HAP-1 (cell line): Measurements from ENCODE around the gene REV1.
"Not testable (repeated sequence)": the region's sequence is repeated elsewhere in the genome, so short reads cannot be mapped to it uniquely, and the experiment has no call there.

ENCODE experiments used
- DNase-seq, 2 experiments: peaks; one replicate each; pipeline ENCODE4 v3.0.0-alpha.2; 2016 to 2020; ENCODE audit warnings: low spot score in 2 of 2
- H3K27me3 ChIP-seq: fragments of 250-450 bp; sonication (Bioruptor Pico); 2 replicates; pipeline ENCODE4 v1.5.1; 2020; ENCODE audit warnings: low read depth, mild to moderate bottlenecking, moderate library complexity
- H3K36me3 ChIP-seq: fragments of 250-450 bp; sonication (Bioruptor Pico); replicated peaks from 2 replicates; pipeline ENCODE4 v1.5.1; 2020; ENCODE audit warnings: mild to moderate bottlenecking
- H3K4me1 ChIP-seq: fragments of 250-450 bp; sonication (Bioruptor Pico); 2 replicates; pipeline ENCODE4 v1.5.1; 2020; ENCODE audit warnings: mild to moderate bottlenecking
- H3K4me3 ChIP-seq: fragments of 250-450 bp; sonication (Bioruptor Pico); 2 replicates; pipeline ENCODE4 v1.5.1; 2020; ENCODE audit warnings: mild to moderate bottlenecking, moderate library complexity
- H3K9me3 ChIP-seq: fragments of 250-450 bp; sonication (Bioruptor Pico); 2 replicates; pipeline ENCODE4 v1.5.1; 2020; ENCODE audit warnings: mild to moderate bottlenecking, moderate library complexity
- in situ Hi-C: fragments of 300-500 bp; cut with MboI; formaldehyde crosslinking; loops from 3 replicates; pipeline ENCODE4 v1.14.3; 2020; ENCODE audit warnings: low sequenced_read_pairs, inconsistent platforms, mixed read lengths

REV1 gene

GRCh38 chr2:99480390-99480789 is 9.4 kb downstream of the REV1 start:
- Histone ChIP-seq H3K4me1 (peaks cover 14% of the 10 kb centered on the region), H3K9me3 (no peaks in the 10 kb centered on the region), H3K4me3 (no peak overlapping the region), H3K27me3 (no peaks in the 10 kb centered on the region), H3K36me3 (no peaks in the 10 kb centered on the region; the same call in 1 of the 2 replicates)
- in situ Hi-C loops = loop anchor here (25.0 kb wide), 1 partner anchor 293 kb away; the partner anchor contains the start of genes MITD1 and MRPL30
- no peak for DNase-seq

GRCh38 chr2:99478632-99479031 is 11.2 kb downstream of the REV1 start:
- Histone ChIP-seq H3K4me1 (peaks cover 15% of the 10 kb centered on the region), H3K4me3 (no peak overlapping the region), H3K27me3 (no peaks in the 10 kb centered on the region), H3K9me3 (no peaks in the 10 kb centered on the region), H3K36me3 (no peaks in the 10 kb centered on the region; the same call in 1 of the 2 replicates)
- in situ Hi-C loops = loop anchor here (25.0 kb wide), 1 partner anchor 291 kb away; the partner anchor contains the start of genes MITD1 and MRPL30
- DNase-seq = no peak

GRCh38 chr2:99477054-99477453 is 12.8 kb downstream of the REV1 start:
- in situ Hi-C loops = loop anchor here (25.0 kb wide), 1 partner anchor 290 kb away; the partner anchor contains the start of genes MITD1 and MRPL30
- no peak overlapping the region for H3K4me3 ChIP-seq

GRCh38 chr2:99476629-99477028 is 13.2 kb downstream of the REV1 start:
- H3K9me3 ChIP-seq = no peaks in the 10 kb centered on the region
- H3K4me3 ChIP-seq = no peak overlapping the region
- H3K27me3 ChIP-seq = no peaks in the 10 kb centered on the region
- no peaks in the 10 kb centered on the region; the same call in 1 of the 2 replicates for H3K36me3 ChIP-seq
- in situ Hi-C loops = loop anchor here (25.0 kb wide), 1 partner anchor 289 kb away; the partner anchor contains the start of genes MITD1 and MRPL30
- H3K4me1 ChIP-seq = peaks cover 32% of the 10 kb centered on the region
- DNase-seq = no peak

More at GRCh38 chr2:99477054-99477453, 12.8 kb downstream of the REV1 start:
- Histone ChIP-seq H3K9me3 (no peaks in the 10 kb centered on the region), H3K4me1 (peaks cover 29% of the 10 kb centered on the region), H3K27me3 (no peaks in the 10 kb centered on the region), H3K36me3 (no peaks in the 10 kb centered on the region; the same call in 1 of the 2 replicates)
- no peak for DNase-seq

- H3K4me1 ChIP-seq = peaks cover 36% of the 10 kb centered on the region
- in situ Hi-C loops = loop anchor here (25.0 kb wide), 1 partner anchor 288 kb away; the partner anchor contains the start of genes MITD1 and MRPL30
- not testable (repeated sequence) for H3K9me3 ChIP-seq, H3K4me3 ChIP-seq, DNase-seq, H3K36me3 ChIP-seq, H3K27me3 ChIP-seq
These were observed 14.7 kb downstream of the REV1 start for GRCh38 chr2:99475095-99475494.

GRCh38 chr2:99473518-99474083 is 16.2 kb downstream of the REV1 start:
- in situ Hi-C loops = no loop called here
- no peaks in the 10 kb centered on the region for H3K9me3 ChIP-seq
- no peaks in the 10 kb centered on the region; the same call in none of the 2 replicates for H3K36me3 ChIP-seq
- no peaks in the 10 kb centered on the region for H3K27me3 ChIP-seq
- DNase-seq = peak in 1 of 2 experiments; percentile 76
- H3K4me3 ChIP-seq = no peak overlapping the region
- H3K4me1 ChIP-seq = peaks cover 36% of the 10 kb centered on the region

GRCh38 chr2:99472600-99472960 is 17.2 kb downstream of the REV1 start:
- no peaks in the 10 kb centered on the region for H3K9me3 ChIP-seq
- no peaks in the 10 kb centered on the region; the same call in none of the 2 replicates for H3K36me3 ChIP-seq
- in situ Hi-C loops = no loop called here
- H3K4me1 ChIP-seq = peaks cover 36% of the 10 kb centered on the region
- no peak for DNase-seq
- no peaks in the 10 kb centered on the region for H3K27me3 ChIP-seq
- H3K4me3 ChIP-seq = no peak overlapping the region

GRCh38 chr2:99471654-99472599 is 17.9 kb downstream of the REV1 start:
- Histone ChIP-seq H3K36me3 (no peaks in the 10 kb centered on the region; the same call in none of the 2 replicates), H3K27me3 (no peaks in the 10 kb centered on the region), H3K4me3 (no peak overlapping the region), H3K9me3 (no peaks in the 10 kb centered on the region), H3K4me1 (peaks cover 36% of the 10 kb centered on the region)
- in situ Hi-C loops = no loop called here
- DNase-seq = no peak

- Histone ChIP-seq H3K4me1 (peaks cover 36% of the 10 kb centered on the region), H3K36me3 (no peaks in the 10 kb centered on the region; the same call in 1 of the 2 replicates), H3K27me3 (no peaks in the 10 kb centered on the region), H3K4me3 (no peak overlapping the region), H3K9me3 (no peaks in the 10 kb centered on the region)
- in situ Hi-C loops = no loop called here
- DNase-seq = no peak
These were observed 18.9 kb downstream of the REV1 start for GRCh38 chr2:99470957-99471356.

GRCh38 chr2:99470459-99470858 is 19.4 kb downstream of the REV1 start:
- in situ Hi-C loops, H3K36me3 ChIP-seq: not testable (repeated sequence)

GRCh38 chr2:99469394-99469793 is 20.4 kb downstream of the REV1 start:
- Histone ChIP-seq H3K36me3 (no peaks in the 10 kb centered on the region; the same call in 1 of the 2 replicates), H3K4me1 (peaks cover 31% of the 10 kb centered on the region), H3K9me3 (no peaks in the 10 kb centered on the region), H3K27me3 (no peaks in the 10 kb centered on the region), H3K4me3 (no peak overlapping the region)
- in situ Hi-C loops = no loop called here
- DNase-seq = no peak

More at GRCh38 chr2:99470459-99470858, 19.4 kb downstream of the REV1 start:
- not testable (repeated sequence) for H3K4me3 ChIP-seq, DNase-seq, H3K27me3 ChIP-seq, H3K9me3 ChIP-seq
- peaks cover 36% of the 10 kb centered on the region for H3K4me1 ChIP-seq

GRCh38 chr2:99468155-99468554 is 21.7 kb downstream of the REV1 start:
- DNase-seq = no peak
- in situ Hi-C loops = no loop called here

GRCh38 chr2:99467390-99467789 is 22.4 kb downstream of the REV1 start:
- in situ Hi-C loops = no loop called here
- DNase-seq = no peak
- H3K36me3 ChIP-seq = peaks cover 3% of the 10 kb centered on the region

More at GRCh38 chr2:99468155-99468554, 21.7 kb downstream of the REV1 start:
- no peaks in the 10 kb centered on the region; the same call in 1 of the 2 replicates for H3K36me3 ChIP-seq
- H3K9me3 ChIP-seq = no peaks in the 10 kb centered on the region
- H3K4me1 ChIP-seq = peaks cover 19% of the 10 kb centered on the region
- H3K27me3 ChIP-seq = no peaks in the 10 kb centered on the region
- no peak overlapping the region for H3K4me3 ChIP-seq

More at GRCh38 chr2:99467390-99467789, 22.4 kb downstream of the REV1 start:
- H3K9me3 ChIP-seq = no peaks in the 10 kb centered on the region
- H3K4me3 ChIP-seq = no peak overlapping the region
- H3K4me1 ChIP-seq = peaks cover 12% of the 10 kb centered on the region
- H3K27me3 ChIP-seq = no peaks in the 10 kb centered on the region
